Esophagus muscularis mucosa (tissue), 3 donors: ENCODE measurements around the gene PEX10.

Experiments used
- CTCF ChIP-seq, 3 experiments: fragments of 200-600 bp in 2 of 3; fragments of 450-650 bp in 1 of 3; sonication (generic) in 2 of 3; IDR thresholded peaks; one replicate each; pipeline ENCODE4 v1.5.1; 2017 to 2019; ENCODE audit warnings: antibody characterized with exemption in 3 of 3, mild to moderate bottlenecking in 2 of 3, moderate library complexity in 1 of 3
- POLR2A ChIP-seq: fragments of 450-650 bp; IDR thresholded peaks from one replicate; pipeline ENCODE4 v1.6.1; 2017; ENCODE audit warnings: antibody characterized with exemption, moderate library complexity, mild to moderate bottlenecking, low read depth

GRCh38 chr1:2377751-2378440, 34.5 kb downstream of the PEX10 start:
- no peak for TF ChIP-seq CTCF (IDR thresholded peaks at IDR 0.05)
- no peak for TF ChIP-seq POLR2A
